GM19395 (cell line): ENCODE results near the gene GLRA1.
"Not testable (repeated sequence)": the region's sequence is repeated elsewhere in the genome, so short reads cannot be mapped to it uniquely, and the experiment has no call there.

Experiments
- ATAC-seq: cut with Tn5 transposase; IDR thresholded peaks from one replicate; pipeline ENCODE4 v1.9.1; 2021; ENCODE audit warnings: mild to moderate bottlenecking, moderate library complexity; ENCODE audit not compliant: unreplicated experiment

The GLRA1 gene

GRCh38 chr5:151921916-151922315 lies 2.7 kb downstream of the GLRA1 start:
- no peak for ATAC-seq

GRCh38 chr5:151917904-151918303 lies 6.7 kb downstream of the GLRA1 start:
- no peak for ATAC-seq

GRCh38 chr5:151913425-151913824 lies 11.2 kb downstream of the GLRA1 start:
- no peak for ATAC-seq

GRCh38 chr5:151912360-151912759 lies 12.3 kb downstream of the GLRA1 start:
- no peak for ATAC-seq

- no peak for ATAC-seq
These were observed 13.6 kb downstream of the GLRA1 start for GRCh38 chr5:151911011-151911410.

- no peak for ATAC-seq
These were observed 15.0 kb downstream of the GLRA1 start for GRCh38 chr5:151909628-151910027.

GRCh38 chr5:151906246-151906645 lies 18.4 kb downstream of the GLRA1 start:
- ATAC-seq: no peak

- ATAC-seq: no peak
These were observed 19.1 kb downstream of the GLRA1 start for GRCh38 chr5:151905557-151905961.

- no peak for ATAC-seq
These were observed 19.7 kb downstream of the GLRA1 start for GRCh38 chr5:151904909-151905308.

- ATAC-seq: no peak
These were observed 20.5 kb downstream of the GLRA1 start for GRCh38 chr5:151904127-151904526.

- ATAC-seq: peak; percentile 93
These were observed 21.4 kb downstream of the GLRA1 start for GRCh38 chr5:151903243-151903653.

- peak; percentile 44 for ATAC-seq
These were observed 22.4 kb downstream of the GLRA1 start for GRCh38 chr5:151902215-151902614.

- no peak for ATAC-seq
These were observed 23.0 kb downstream of the GLRA1 start for GRCh38 chr5:151901611-151902010.

GRCh38 chr5:151900891-151901290 lies 23.8 kb downstream of the GLRA1 start:
- no peak for ATAC-seq

- ATAC-seq: no peak
These were observed 25.3 kb downstream of the GLRA1 start for GRCh38 chr5:151899399-151899798.

GRCh38 chr5:151897896-151898295 lies 26.8 kb downstream of the GLRA1 start:
- ATAC-seq: no peak

GRCh38 chr5:151897020-151897552 lies 27.6 kb downstream of the GLRA1 start:
- ATAC-seq: no peak

- ATAC-seq: no peak
These were observed 28.5 kb downstream of the GLRA1 start for GRCh38 chr5:151896031-151896691.

GRCh38 chr5:151895660-151896030 lies 29.0 kb downstream of the GLRA1 start:
- no peak for ATAC-seq

GRCh38 chr5:151893485-151893884 lies 31.2 kb downstream of the GLRA1 start:
- not testable (repeated sequence) for ATAC-seq

- no peak for ATAC-seq
These were observed 32.3 kb downstream of the GLRA1 start for GRCh38 chr5:151892393-151892792.

- no peak for ATAC-seq
These were observed 34.4 kb downstream of the GLRA1 start for GRCh38 chr5:151890299-151890698.

- no peak for ATAC-seq
These were observed 35.0 kb downstream of the GLRA1 start for GRCh38 chr5:151889614-151890013.
